Parietal lobe (tissue), 2 donors: Measurements from ENCODE around the gene FADS2. TPM values are rescaled to one million over a fixed set of nuclear protein-coding genes. Genes with fewer than 3 reads are reported as not detected.

Experiments
- small RNA-seq: library from RNA; depleted of rRNA; stranded (forward); fragments of <200 nt; gene quantifications from one replicate; pipeline ENCODE3, GENCODE V24; 2014; ENCODE audit warnings: low replicate concordance
- total RNA-seq: library from RNA; depleted of rRNA; stranded (reverse); fragments of >200 nt; gene quantifications from one replicate; pipeline ENCODE4 v1.2.3, GENCODE V29; 2014

FADS2 gene
- total RNA-seq: 146 TPM

GRCh38 chr11:61827571-61828378, at the start of gene FADS2:
FADS2 (plus strand) TSS chr11:61828300; CDS start chr11:61828391, 91 bp downstream.

GRCh38 chr11:61792310-61793082, 35.6 kb upstream of the FADS2 start, which contains the start of the genes FEN1 and TMEM258:
FEN1 (plus strand) TSS chr11:61792911; CDS start chr11:61795362, 2,451 bp downstream.
TMEM258 (minus strand) TSS chr11:61792599; CDS start chr11:61792558, 41 bp downstream.

GRCh38 chr11:61816736-61817455, 11.2 kb upstream of the FADS2 start, which contains the start of gene FADS1:
FADS1 (minus strand) TSS chr11:61817003; CDS start chr11:61816929, 74 bp downstream.

GRCh38 chr11:61891331-61892084, 63.4 kb downstream of the FADS2 start, which contains the start of gene FADS3:
FADS3 (minus strand) TSS chr11:61891545; CDS start chr11:61891381, 164 bp downstream.

Small RNAs within 50 kb of the gene (small RNA-seq; reads per million reads assigned to genes)
- gene MIR6746: not detected

Other genes starting within 250 kb of the FADS2 start
- gene SYT7, start 247.2 kb upstream of the FADS2 start, total RNA-seq: 23.5 TPM
- 10.6 TPM for gene DAGLA, start 147.9 kb upstream of the FADS2 start, total RNA-seq
- 2.8 TPM for gene MYRF, start 75.7 kb upstream of the FADS2 start, total RNA-seq
- 37.9 TPM for gene TMEM258, start 35.7 kb upstream of the FADS2 start, total RNA-seq
- gene FEN1, start 35.4 kb upstream of the FADS2 start, total RNA-seq: 13.1 TPM
- gene FADS1, start 11.3 kb upstream of the FADS2 start, total RNA-seq: 121 TPM
- gene FADS3, start 63.2 kb downstream of the FADS2 start, total RNA-seq: 49.1 TPM
- 3.4 TPM for gene RAB3IL1, start 89.3 kb downstream of the FADS2 start, total RNA-seq
- 1.9 TPM for gene BEST1, start 122.1 kb downstream of the FADS2 start, total RNA-seq
- gene FTH1, start 139.3 kb downstream of the FADS2 start, total RNA-seq: 452 TPM